Measurements from ENCODE around the gene TBC1D14.

The TBC1D14 gene

GRCh38 chr4:7031558-7032449, 122.2 kb downstream of the TBC1D14 start:
- no peak overlapping the region for H3K27ac ChIP-seq
- no peak for TF ChIP-seq ZFX (IDR thresholded peaks at IDR 0.05; ENCODE audit: borderline replicate concordance)
- TF ChIP-seq CTCF (IDR thresholded peaks at IDR 0.05) = no peak

- H3K27ac ChIP-seq = no peak overlapping the region
- TF ChIP-seq ZFX (IDR thresholded peaks at IDR 0.05; ENCODE audit: borderline replicate concordance) = no peak
- TF ChIP-seq CTCF (IDR thresholded peaks at IDR 0.05) = no peak
Measured at GRCh38 chr4:7032596-7032995, 123.0 kb downstream of the TBC1D14 start.

GRCh38 chr4:7034262-7035081, 124.8 kb downstream of the TBC1D14 start:
- peak overlapping the region; percentile 59 for H3K27ac ChIP-seq
- TF ChIP-seq ZFX (IDR thresholded peaks at IDR 0.05; ENCODE audit: borderline replicate concordance) (no peak), CTCF (IDR thresholded peaks at IDR 0.05) (no peak)

GRCh38 chr4:7037425-7037824, 127.8 kb downstream of the TBC1D14 start:
- H3K27ac ChIP-seq = no peak overlapping the region
- peak; percentile 25 for TF ChIP-seq CTCF (IDR thresholded peaks at IDR 0.05)
- TF ChIP-seq ZFX (IDR thresholded peaks at IDR 0.05; ENCODE audit: borderline replicate concordance) = no peak

GRCh38 chr4:7040765-7041164, 131.1 kb downstream of the TBC1D14 start:
- no peak for TF ChIP-seq CTCF (IDR thresholded peaks at IDR 0.05)
- TF ChIP-seq ZFX (IDR thresholded peaks at IDR 0.05; ENCODE audit: borderline replicate concordance) = no peak
- H3K27ac ChIP-seq = no peak overlapping the region

- no peak overlapping the region for H3K27ac ChIP-seq
- TF ChIP-seq ZFX (IDR thresholded peaks at IDR 0.05; ENCODE audit: borderline replicate concordance) (no peak), CTCF (IDR thresholded peaks at IDR 0.05) (no peak)
Measured at GRCh38 chr4:7041246-7041645, 131.6 kb downstream of the TBC1D14 start.
